PFSK-1 (cell line): ENCODE measurements around the gene MORN1.

Source experiments
- FOXP2 ChIP-seq: optimal IDR thresholded peaks from 2 replicates; pipeline ENCODE3; 2011; ENCODE audit warnings: borderline replicate concordance, control low read depth, inconsistent platforms; ENCODE audit not compliant: insufficient read depth; ENCODE audit errors: extremely low read length, extremely low read depth
- POLR2AphosphoS5 ChIP-seq: IDR thresholded peaks from 2 replicates; pipeline ENCODE4 v1.6.1; 2012; ENCODE audit warnings: low read depth, mild to moderate bottlenecking, control low read depth, low read length, moderate library complexity
- REST ChIP-seq, 2 experiments: IDR thresholded peaks; 2 replicates each; pipeline versions ENCODE4 v1.6.1 to v1.8.0; 2011 to 2012; ENCODE audit warnings: low read depth in 2 of 2, low read length in 2 of 2, control low read depth in 1 of 2, inconsistent platforms in 1 of 2, mild to moderate bottlenecking in 1 of 2, moderate library complexity in 1 of 2; ENCODE audit not compliant: insufficient read depth in 1 of 2
- SIN3A ChIP-seq: IDR thresholded peaks from 2 replicates; pipeline ENCODE4 v1.6.1; 2012; ENCODE audit warnings: mild to moderate bottlenecking, low read length, moderate library complexity, borderline replicate concordance; ENCODE audit not compliant: insufficient read depth
- TAF1 ChIP-seq: IDR thresholded peaks from 2 replicates; pipeline ENCODE4 v1.6.1; 2012; ENCODE audit warnings: low read length, control low read depth, borderline replicate concordance; ENCODE audit not compliant: insufficient read depth

The MORN1 gene

GRCh38 chr1:2356401-2356800 is 35.0 kb downstream of the MORN1 start:
- TF ChIP-seq REST (IDR thresholded peaks at IDR 0.05; ENCODE audit: insufficient read depth in 1 of 2, low read depth in 2 of 2, low read length in 2 of 2): no peak
- no peak for TF ChIP-seq TAF1
- no peak for TF ChIP-seq POLR2AphosphoS5
- TF ChIP-seq FOXP2: no peak
- no peak for TF ChIP-seq SIN3A

GRCh38 chr1:2355373-2356261 is 35.7 kb downstream of the MORN1 start:
- TF ChIP-seq FOXP2: no peak
- no peak for TF ChIP-seq TAF1
- no peak for TF ChIP-seq REST (IDR thresholded peaks at IDR 0.05; ENCODE audit: insufficient read depth in 1 of 2, low read depth in 2 of 2, low read length in 2 of 2)

- TF ChIP-seq FOXP2 (no peak), REST (IDR thresholded peaks at IDR 0.05; ENCODE audit: insufficient read depth in 1 of 2, low read depth in 2 of 2, low read length in 2 of 2) (no peak), TAF1 (no peak), SIN3A (no peak)
Measured at GRCh38 chr1:2354511-2355372, 36.6 kb downstream of the MORN1 start.

- TF ChIP-seq FOXP2: no peak
- TF ChIP-seq POLR2AphosphoS5: no peak
- TF ChIP-seq TAF1: no peak
- TF ChIP-seq REST (IDR thresholded peaks at IDR 0.05; ENCODE audit: insufficient read depth in 1 of 2, low read depth in 2 of 2, low read length in 2 of 2): no peak
- TF ChIP-seq SIN3A: no peak
Measured at GRCh38 chr1:2353551-2354438, 37.6 kb downstream of the MORN1 start.
